Endothelial cell of umbilical vein (primary cell): Measurements from ENCODE around the gene FAM180B. TPM values are rescaled to one million over a fixed set of nuclear protein-coding genes. Genes with fewer than 3 reads are reported as not detected.

Experiments used
- BruUV-seq: library from RNA; stranded (reverse); fragments of 400-500 nt; replicated peaks from 2 replicates; lab custom pipeline; 2021; lab: Mats Ljungman, UMichigan
- CTCF ChIA-PET: fragments of 300-600, 350-600 bp; sonication (Branson Sonifier 250); formaldehyde crosslinking; loops from one replicate; lab custom pipeline; 2021; ENCODE audit warnings: antibody characterized with exemption, inconsistent platforms; lab: Charles Lee
- POLR2A ChIA-PET: fragments of 300-600, 350-600 bp; sonication (Branson Sonifier 250); formaldehyde crosslinking; loops from one replicate; lab custom pipeline; 2021; ENCODE audit warnings: antibody characterized with exemption, inconsistent platforms; lab: Charles Lee
- DNase-seq: peaks from one replicate; pipeline ENCODE4 v3.0.0-alpha.2; 2011; ENCODE audit warnings: low read depth, low spot score
- FAIRE-seq: peaks from 2 replicates; lab custom pipeline; 2011; peaks lifted over from hg19 to GRCh38; lab: Jason Lieb, UNC
- H2AFZ ChIP-seq: 2 replicates; pipeline ENCODE4 v1.6.0; 2012; ENCODE audit warnings: low read depth, low read length, control low read depth, inconsistent platforms
- H3K27ac ChIP-seq: 2 replicates; pipeline ENCODE4 v1.5.1; 2011; ENCODE audit warnings: low read depth, mild to moderate bottlenecking, control low read depth, low read length, moderate library complexity; ENCODE audit not compliant: insufficient read depth
- H3K27me3 ChIP-seq, 2 experiments: 2 replicates each; pipeline versions ENCODE4 v1.6.0 to v1.6.1; 2011; ENCODE audit warnings: low read length in 2 of 2, mixed read lengths in 1 of 2; ENCODE audit not compliant: control insufficient read depth in 2 of 2, insufficient read depth in 2 of 2
- H3K36me3 ChIP-seq, 2 experiments: 2 replicates in 1 of 2; 3 replicates in 1 of 2; pipeline ENCODE4 v1.5.1; 2011; ENCODE audit warnings: low read length in 2 of 2, mild to moderate bottlenecking in 1 of 2, moderate library complexity in 1 of 2; ENCODE audit not compliant: control insufficient read depth in 2 of 2, insufficient read depth in 2 of 2; ENCODE audit errors: extremely low read depth in 1 of 2
- H3K4me1 ChIP-seq: 3 replicates; pipeline ENCODE4 v1.5.1; 2011; ENCODE audit warnings: mild to moderate bottlenecking, low read length; ENCODE audit not compliant: control insufficient read depth, insufficient read depth; ENCODE audit errors: extremely low read depth
- H3K4me2 ChIP-seq: 2 replicates; pipeline ENCODE4 v1.6.1; 2011; ENCODE audit warnings: low read length, control low read depth, mixed read lengths; ENCODE audit not compliant: insufficient read depth
- H3K4me3 ChIP-seq, 3 experiments: fragments of 200-600 bp in 1 of 3; sonication (generic), shearing (Covaris generic) in 1 of 3; replicated peaks in 1 of 3; 2 replicates each; pipeline ENCODE4 v1.5.1; 2011 to 2016; ENCODE audit warnings: control low read depth in 3 of 3, low read length in 3 of 3, mild to moderate bottlenecking in 2 of 3, inconsistent platforms in 1 of 3, low read depth in 1 of 3, moderate library complexity in 1 of 3; ENCODE audit not compliant: insufficient read depth in 1 of 3
- H3K79me2 ChIP-seq: 2 replicates; pipeline ENCODE4 v1.6.0; 2012; ENCODE audit warnings: low read length, inconsistent platforms; ENCODE audit not compliant: control insufficient read depth, insufficient read depth
- H3K9ac ChIP-seq: replicated peaks from 2 replicates; pipeline ENCODE3; 2011; ENCODE audit warnings: low read length, control low read depth; ENCODE audit not compliant: insufficient read depth; ENCODE audit errors: extremely low read depth
- H3K9me1 ChIP-seq: replicated peaks from 3 replicates; pipeline ENCODE4 v1.6.0; 2011; ENCODE audit warnings: mild to moderate bottlenecking, low read length; ENCODE audit not compliant: control insufficient read depth, insufficient read depth; ENCODE audit errors: extremely low read depth
- H3K9me3 ChIP-seq: replicated peaks from 2 replicates; pipeline ENCODE4 v1.5.1; 2012; ENCODE audit warnings: low read length, inconsistent platforms; ENCODE audit not compliant: control insufficient read depth, insufficient read depth
- H4K20me1 ChIP-seq: replicated peaks from 2 replicates; pipeline ENCODE3; 2011; ENCODE audit warnings: mild to moderate bottlenecking, low read length; ENCODE audit not compliant: control insufficient read depth, insufficient read depth; ENCODE audit errors: extremely low read depth
- CTCF ChIP-seq, 2 donors: IDR thresholded peaks; 1 replicate in 1 of 2; 2 replicates in 1 of 2; pipeline ENCODE4 v1.5.1; 2011; ENCODE audit warnings: low read length in 2 of 2, mild to moderate bottlenecking in 2 of 2, moderate library complexity in 2 of 2, control low read depth in 1 of 2, inconsistent platforms in 1 of 2, low read depth in 1 of 2; ENCODE audit not compliant: insufficient read depth in 1 of 2; ENCODE audit errors: extremely low read depth in 1 of 2
- EZH2 ChIP-seq: IDR thresholded peaks from 2 replicates; pipeline ENCODE4 v1.6.1; 2012; ENCODE audit warnings: borderline replicate concordance, low read depth, mild to moderate bottlenecking, moderate library complexity, low read length, inconsistent platforms; ENCODE audit not compliant: severe bottlenecking
- FOS ChIP-seq: IDR thresholded peaks from 2 replicates; pipeline ENCODE4 v1.6.1; 2011; ENCODE audit warnings: mild to moderate bottlenecking, low read length, moderate library complexity, borderline replicate concordance; ENCODE audit not compliant: insufficient read depth
- GATA2 ChIP-seq: IDR thresholded peaks from 2 replicates; pipeline ENCODE4 v1.7.0; 2011; ENCODE audit warnings: low read depth, mild to moderate bottlenecking, moderate library complexity, mixed read lengths, low read length; ENCODE audit not compliant: insufficient read length, insufficient read depth
- JUN ChIP-seq: IDR thresholded peaks from 2 replicates; pipeline ENCODE4 v1.6.1; 2011; ENCODE audit warnings: borderline replicate concordance, low read depth; ENCODE audit not compliant: insufficient read length, insufficient read depth
- MAX ChIP-seq: IDR thresholded peaks from 2 replicates; pipeline ENCODE4 v1.6.1; 2011; ENCODE audit not compliant: insufficient read depth, insufficient read length
- MYC ChIP-seq: IDR thresholded peaks from one replicate; pipeline ENCODE4 v1.6.1; 2011; ENCODE audit warnings: mild to moderate bottlenecking, low read depth, low read length
- POLR2A ChIP-seq: IDR thresholded peaks from 2 replicates; pipeline ENCODE4 v1.6.1; 2012; ENCODE audit warnings: low read depth, mild to moderate bottlenecking, control low read depth, low read length
- POLR2AphosphoS5 ChIP-seq: IDR thresholded peaks from 2 replicates; pipeline ENCODE4 v1.6.1; 2012; ENCODE audit warnings: low read depth, mild to moderate bottlenecking, control low read depth, low read length, moderate library complexity; ENCODE audit not compliant: insufficient read depth
- dilution Hi-C: fragments of 300-500 bp; cut with MboI; formaldehyde crosslinking; loops from one replicate; pipeline ENCODE4 v1.15.0; 2019; ENCODE audit warnings: low sequenced_read_pairs; ENCODE audit not compliant: extremely low pct_ligation_motif_present
- intact Hi-C: fragments of 100-400 bp; cut with micrococcal nuclease; formaldehyde crosslinking; loops from one replicate; pipeline ENCODE4 v1.10.0; 2022
- polyA plus RNA-seq, 4 experiments: library from polyadenylated mRNA; depleted of rRNA in 3 of 4; stranded (reverse) in 3 of 4; unstranded in 1 of 4; fragments of >200 nt; gene quantifications; 2 replicates each; pipeline versions ENCODE4 v1.2.1 to v1.2.3, GENCODE V29; 2011 to 2012; ENCODE audit warnings: missing spikeins in 1 of 4
- total RNA-seq: library from RNA; stranded (reverse); gene quantifications from 2 replicates; pipeline ENCODE4 v1.2.3, GENCODE V29; 2021

The FAM180B gene
- total and polyA plus RNA-seq, 2 donors (not counting 3 experiments of a cell fraction or from before 2014, with no cell fraction given), result not detected

- ChIA-PET CTCF (no interaction called here), POLR2A (no interaction called here)
- TF ChIP-seq EZH2, result no peak
- no peak for TF ChIP-seq MAX
- no peak for TF ChIP-seq GATA2
- TF ChIP-seq POLR2AphosphoS5, result no peak
- TF ChIP-seq JUN, result no peak
- no TSS peak for BruUV-seq
- H3K9me3 ChIP-seq, result no peaks in the 10 kb centered on the region
- H3K27ac ChIP-seq, result no peak overlapping the region
- FAIRE-seq (no peak), DNase-seq (no peak)
- H3K9me1 ChIP-seq, result no peaks in the 10 kb centered on the region
- no peak overlapping the region for H3K9ac ChIP-seq
- peaks cover 12 to 27% of the 10 kb centered on the region in 2 experiments for H3K36me3 ChIP-seq
- dilution Hi-C loops (no loop called here), intact Hi-C loops (no loop called here)
- H3K27me3 ChIP-seq, result no peaks in the 10 kb centered on the region
- no peaks in the 10 kb centered on the region for H3K4me1 ChIP-seq
- H3K4me2 ChIP-seq, result no peak overlapping the region
- H2AFZ ChIP-seq, result no peak overlapping the region
- H4K20me1 ChIP-seq, result no peaks in the 10 kb centered on the region
- H3K4me3 ChIP-seq, result no peak overlapping the region
- H3K79me2 ChIP-seq, result no peaks in the 10 kb centered on the region
These were observed 39.8 kb downstream of the FAM180B start for GRCh38 chr11:47626234-47626633.

- no peak overlapping the region for H3K27ac ChIP-seq
- no peak overlapping the region for H3K9ac ChIP-seq
- TF ChIP-seq EZH2, result no peak
- no peak for TF ChIP-seq CTCF (IDR thresholded peaks at IDR 0.05; ENCODE audit: extremely low read depth in 1 of 2, insufficient read depth in 1 of 2, low read depth in 1 of 2, low read length in 2 of 2)
- no peak for TF ChIP-seq JUN
- TF ChIP-seq POLR2AphosphoS5, result no peak
- TF ChIP-seq GATA2, result no peak
- TF ChIP-seq MYC, result no peak
- TF ChIP-seq MAX, result no peak
- no peak for TF ChIP-seq FOS
- TF ChIP-seq POLR2A, result no peak
- H3K4me3 ChIP-seq, result no peak overlapping the region
- dilution Hi-C loops (no loop called here), intact Hi-C loops (no loop called here)
- H3K36me3 ChIP-seq, result peaks cover 12 to 25% of the 10 kb centered on the region in 2 experiments
- H3K27me3 ChIP-seq, result no peaks in the 10 kb centered on the region
- no peaks in the 10 kb centered on the region for H3K9me1 ChIP-seq
- BruUV-seq, result no TSS peak
- no peak for FAIRE-seq
- H3K79me2 ChIP-seq, result no peaks in the 10 kb centered on the region
- no peaks in the 10 kb centered on the region for H3K4me1 ChIP-seq
- no peak overlapping the region for H2AFZ ChIP-seq
- no peaks in the 10 kb centered on the region for H4K20me1 ChIP-seq
- POLR2A ChIA-PET, result no interaction called here
- CTCF ChIA-PET, result interaction anchor here (2.3 kb wide), 1 partner anchor 11 kb away, joined by 7 read pairs; no protein-coding TSS in a partner anchor
- no peak overlapping the region for H3K4me2 ChIP-seq
- no peak for DNase-seq
- no peaks in the 10 kb centered on the region for H3K9me3 ChIP-seq
These were observed 41.5 kb downstream of the FAM180B start for GRCh38 chr11:47628026-47628425.
